Panc1 (cell line): ENCODE measurements around the gene CDK19. TPM values are rescaled to one million over a fixed set of nuclear protein-coding genes. Genes with fewer than 3 reads are reported as not detected.
A peak's percentile ranks its signal among the peaks of the same experiment; 100 is the strongest.
"Not testable (repeated sequence)": the region's sequence is repeated elsewhere in the genome, so short reads cannot be mapped to it uniquely, and the experiment has no call there.

Experiments used
- ATAC-seq: fragments of 200-7000 bp; cut with Tn5 transposase; 2 replicates; pipeline ENCODE4 v1.9.1; 2020; ENCODE audit warnings: mild to moderate bottlenecking, moderate library complexity
- BruUV-seq: library from RNA; stranded (reverse); fragments of 400-500 nt; replicated peaks from 2 replicates; lab custom pipeline; 2021; lab: Mats Ljungman, UMichigan
- CTCF ChIA-PET: fragments of 300-600 bp; sonication (Branson Sonifier 250); formaldehyde crosslinking; loops from one replicate; lab custom pipeline; 2022; ENCODE audit warnings: antibody characterized with exemption; lab: Charles Lee
- POLR2A ChIA-PET: fragments of 300-600 bp; sonication (Branson Sonifier 250); formaldehyde crosslinking; loops from one replicate; lab custom pipeline; 2022; ENCODE audit warnings: antibody characterized with exemption; lab: Charles Lee
- DNase-seq: peaks from one replicate; pipeline ENCODE4 v3.0.0-alpha.2; 2010; ENCODE audit warnings: low read depth, low spot score
- H3K27ac ChIP-seq: 2 replicates; pipeline ENCODE4 v1.5.1; 2011; ENCODE audit warnings: mild to moderate bottlenecking, low read length, inconsistent platforms
- H3K27me3 ChIP-seq: fragments of 200-500 bp; sonication (Bioruptor generic); 2 replicates; pipeline ENCODE4 v1.6.0; 2014; ENCODE audit warnings: low read length, inconsistent platforms; ENCODE audit not compliant: control insufficient read depth, insufficient read depth
- H3K36me3 ChIP-seq: fragments of 200-500 bp; sonication (Bioruptor generic); 2 replicates; pipeline ENCODE4 v1.5.1; 2014; ENCODE audit warnings: inconsistent platforms, mild to moderate bottlenecking, low read length, moderate library complexity; ENCODE audit not compliant: control insufficient read depth, insufficient read depth
- H3K4me1 ChIP-seq: 2 replicates; pipeline ENCODE4 v1.5.1; 2011; ENCODE audit warnings: inconsistent platforms, mild to moderate bottlenecking, low read length, moderate library complexity; ENCODE audit not compliant: control insufficient read depth, insufficient read depth
- H3K4me3 ChIP-seq, 2 experiments: 2 replicates each; pipeline ENCODE4 v1.5.1; 2011 to 2012; ENCODE audit warnings: low read depth in 2 of 2, low read length in 2 of 2, mild to moderate bottlenecking in 2 of 2, inconsistent platforms in 1 of 2, moderate library complexity in 1 of 2
- H3K9me3 ChIP-seq: fragments of 200-500 bp; sonication (Bioruptor generic); 2 replicates; pipeline ENCODE4 v1.5.1; 2014; ENCODE audit warnings: low read depth, mild to moderate bottlenecking, inconsistent platforms, low read length, moderate library complexity; ENCODE audit not compliant: control insufficient read depth, insufficient read depth
- POLR2AphosphoS5 ChIP-seq: IDR thresholded peaks from 2 replicates; pipeline ENCODE4 v1.6.1; 2012; ENCODE audit warnings: mild to moderate bottlenecking, low read depth, low read length, moderate library complexity
- REST ChIP-seq, 2 experiments: IDR thresholded peaks; 2 replicates each; pipeline ENCODE4 v1.6.1; 2011 to 2012; ENCODE audit warnings: low read depth in 2 of 2, control low read depth in 1 of 2, low read length in 1 of 2, mild to moderate bottlenecking in 1 of 2, moderate library complexity in 1 of 2; ENCODE audit not compliant: insufficient read depth in 1 of 2
- SIN3A ChIP-seq: IDR thresholded peaks from 2 replicates; pipeline ENCODE4 v1.6.1; 2012; ENCODE audit warnings: low read depth, mild to moderate bottlenecking, low read length, moderate library complexity, borderline replicate concordance; ENCODE audit not compliant: insufficient read depth
- TCF7L2 ChIP-seq: IDR thresholded peaks from 2 replicates; pipeline ENCODE4 v1.6.1; 2011; ENCODE audit warnings: mild to moderate bottlenecking, low read depth, low read length, inconsistent platforms
- in situ Hi-C: cut with HindIII; loops from 2 replicates; pipeline ENCODE4 v1.10.0; 2016; ENCODE audit warnings: low sequenced_read_pairs, low pct_unique_long_range_greater_than_20kb
- intact Hi-C: fragments of 100-400 bp; cut with micrococcal nuclease; formaldehyde crosslinking; loops from one replicate; pipeline ENCODE4 v1.10.0; 2022; ENCODE audit not compliant: unreplicated experiment
- total RNA-seq: library from RNA; stranded (reverse); gene quantifications from one replicate; pipeline ENCODE4 v1.2.1, GENCODE V29; 2021; ENCODE audit not compliant: unreplicated experiment
- TF ChIP-seq, protein P1 (sequence below): fragments of 450-650 bp; IDR thresholded peaks from 2 replicates; pipeline ENCODE4 v1.5.1; 2017; ENCODE audit warnings: mild to moderate bottlenecking

Gene CDK19
- total RNA-seq, 1 experiment from 2014 or later: 48.4 TPM

GRCh38 chr6:110587328-110587727, 227.9 kb downstream of the CDK19 start:
- POLR2A ChIA-PET: no interaction called here
- BruUV-seq: no TSS peak
- no peak overlapping the region for H3K27ac ChIP-seq
- CTCF ChIA-PET: no interaction called here
- H3K27me3 ChIP-seq: no peaks in the 10 kb centered on the region
- DNase-seq (no peak), ATAC-seq (no peak)
- no peak for TF ChIP-seq REST (IDR thresholded peaks at IDR 0.05; ENCODE audit: insufficient read depth in 1 of 2, low read depth in 2 of 2, low read length in 1 of 2)
- H3K4me1 ChIP-seq: no peaks in the 10 kb centered on the region
- H3K36me3 ChIP-seq: no peaks in the 10 kb centered on the region
- in situ Hi-C loops: no loop called here
- intact Hi-C loops: no loop called here
- no peak overlapping the region for H3K4me3 ChIP-seq
- no peaks in the 10 kb centered on the region for H3K9me3 ChIP-seq

- H3K9me3 ChIP-seq: no peaks in the 10 kb centered on the region
- TF ChIP-seq REST (IDR thresholded peaks at IDR 0.05; ENCODE audit: insufficient read depth in 1 of 2, low read depth in 2 of 2, low read length in 1 of 2) (no peak), POLR2AphosphoS5 (no peak), SIN3A (no peak), TCF7L2 (no peak)
- TF ChIP-seq, protein P1, sequence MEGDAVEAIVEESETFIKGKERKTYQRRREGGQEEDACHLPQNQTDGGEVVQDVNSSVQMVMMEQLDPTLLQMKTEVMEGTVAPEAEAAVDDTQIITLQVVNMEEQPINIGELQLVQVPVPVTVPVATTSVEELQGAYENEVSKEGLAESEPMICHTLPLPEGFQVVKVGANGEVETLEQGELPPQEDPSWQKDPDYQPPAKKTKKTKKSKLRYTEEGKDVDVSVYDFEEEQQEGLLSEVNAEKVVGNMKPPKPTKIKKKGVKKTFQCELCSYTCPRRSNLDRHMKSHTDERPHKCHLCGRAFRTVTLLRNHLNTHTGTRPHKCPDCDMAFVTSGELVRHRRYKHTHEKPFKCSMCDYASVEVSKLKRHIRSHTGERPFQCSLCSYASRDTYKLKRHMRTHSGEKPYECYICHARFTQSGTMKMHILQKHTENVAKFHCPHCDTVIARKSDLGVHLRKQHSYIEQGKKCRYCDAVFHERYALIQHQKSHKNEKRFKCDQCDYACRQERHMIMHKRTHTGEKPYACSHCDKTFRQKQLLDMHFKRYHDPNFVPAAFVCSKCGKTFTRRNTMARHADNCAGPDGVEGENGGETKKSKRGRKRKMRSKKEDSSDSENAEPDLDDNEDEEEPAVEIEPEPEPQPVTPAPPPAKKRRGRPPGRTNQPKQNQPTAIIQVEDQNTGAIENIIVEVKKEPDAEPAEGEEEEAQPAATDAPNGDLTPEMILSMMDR: no peak
- H3K27ac ChIP-seq: no peak overlapping the region
- in situ Hi-C loops: no loop called here
- H3K4me3 ChIP-seq: no peak overlapping the region
- intact Hi-C loops: no loop called here
- H3K4me1 ChIP-seq: no peaks in the 10 kb centered on the region
- DNase-seq (no peak), ATAC-seq (0 out of 2 replicates have a peak, but pooled peaks have one; percentile 42)
- no peaks in the 10 kb centered on the region for H3K27me3 ChIP-seq
- POLR2A ChIA-PET: no interaction called here
- CTCF ChIA-PET: no interaction called here
- no TSS peak for BruUV-seq
- no peaks in the 10 kb centered on the region for H3K36me3 ChIP-seq
Measured at GRCh38 chr6:110581679-110582078, 233.6 kb downstream of the CDK19 start.

DNA sequence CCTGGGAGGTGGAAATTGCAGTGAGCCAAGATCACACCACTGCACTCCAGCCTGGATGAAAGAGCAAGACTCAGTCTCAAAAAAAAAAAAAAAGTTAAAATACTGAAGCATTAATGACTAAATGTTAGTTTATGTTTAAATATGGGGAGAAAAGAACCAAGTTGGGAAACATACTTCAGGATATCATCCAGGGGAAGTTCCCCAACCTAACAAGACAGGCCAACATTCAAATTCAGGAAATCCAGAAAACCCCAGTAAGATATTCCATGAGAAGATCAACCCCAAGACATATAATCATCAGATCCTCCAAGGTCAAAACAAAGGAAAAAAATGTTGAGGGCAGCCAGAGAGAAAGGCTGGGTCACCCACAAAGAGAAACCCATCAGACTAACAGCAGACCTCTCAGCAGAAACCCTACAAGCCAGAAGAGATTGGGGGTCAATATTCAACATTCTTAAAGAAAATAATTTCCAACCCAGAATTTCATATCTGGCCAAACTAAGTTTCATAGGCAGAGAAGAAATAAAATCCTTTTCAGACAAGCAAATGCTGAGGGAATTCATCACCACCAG, 237.6 kb downstream of the CDK19 start:
- H3K4me1 ChIP-seq, ATAC-seq, H3K27ac ChIP-seq, H3K36me3 ChIP-seq, H3K4me3 ChIP-seq, BruUV-seq, DNase-seq, H3K27me3 ChIP-seq, H3K9me3 ChIP-seq, CTCF ChIA-PET, in situ Hi-C loops, POLR2A ChIA-PET, intact Hi-C loops: not testable (repeated sequence)
